Endothelial cell of umbilical vein (primary cell): ENCODE measurements around the gene AVL9.

Experiments
- EZH2 ChIP-seq: IDR thresholded peaks from 2 replicates; pipeline ENCODE4 v1.6.1; 2012; ENCODE audit warnings: borderline replicate concordance, low read depth, mild to moderate bottlenecking, moderate library complexity, low read length, inconsistent platforms; ENCODE audit not compliant: severe bottlenecking
- TF ChIP-seq, protein P1 (sequence below), 2 donors: IDR thresholded peaks; 1 replicate in 1 of 2; 2 replicates in 1 of 2; pipeline ENCODE4 v1.5.1; 2011; ENCODE audit warnings: low read length in 2 of 2, mild to moderate bottlenecking in 2 of 2, moderate library complexity in 2 of 2, control low read depth in 1 of 2, inconsistent platforms in 1 of 2, low read depth in 1 of 2; ENCODE audit not compliant: insufficient read depth in 1 of 2; ENCODE audit errors: extremely low read depth in 1 of 2

DNA sequence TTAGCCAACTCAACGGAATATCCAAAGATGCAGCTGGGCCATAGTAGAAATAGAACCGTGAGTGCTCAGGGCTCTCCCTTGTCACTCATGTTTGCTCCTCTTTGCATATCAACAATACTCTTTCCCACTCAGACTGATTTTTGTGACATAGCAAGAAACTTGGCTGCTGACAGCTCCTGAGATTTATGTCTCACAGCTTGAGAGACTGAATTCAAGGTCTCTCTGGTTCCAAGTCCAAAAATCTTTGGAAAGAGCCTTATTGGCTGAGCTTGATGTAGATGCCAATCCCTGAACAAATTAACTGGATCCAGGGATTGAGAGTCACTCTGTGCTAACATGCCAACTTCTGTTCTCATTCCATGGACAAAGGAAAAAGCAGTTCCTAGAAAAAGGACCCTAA is 35.5 kb upstream of the AVL9 start:
- TF ChIP-seq, protein P1, sequence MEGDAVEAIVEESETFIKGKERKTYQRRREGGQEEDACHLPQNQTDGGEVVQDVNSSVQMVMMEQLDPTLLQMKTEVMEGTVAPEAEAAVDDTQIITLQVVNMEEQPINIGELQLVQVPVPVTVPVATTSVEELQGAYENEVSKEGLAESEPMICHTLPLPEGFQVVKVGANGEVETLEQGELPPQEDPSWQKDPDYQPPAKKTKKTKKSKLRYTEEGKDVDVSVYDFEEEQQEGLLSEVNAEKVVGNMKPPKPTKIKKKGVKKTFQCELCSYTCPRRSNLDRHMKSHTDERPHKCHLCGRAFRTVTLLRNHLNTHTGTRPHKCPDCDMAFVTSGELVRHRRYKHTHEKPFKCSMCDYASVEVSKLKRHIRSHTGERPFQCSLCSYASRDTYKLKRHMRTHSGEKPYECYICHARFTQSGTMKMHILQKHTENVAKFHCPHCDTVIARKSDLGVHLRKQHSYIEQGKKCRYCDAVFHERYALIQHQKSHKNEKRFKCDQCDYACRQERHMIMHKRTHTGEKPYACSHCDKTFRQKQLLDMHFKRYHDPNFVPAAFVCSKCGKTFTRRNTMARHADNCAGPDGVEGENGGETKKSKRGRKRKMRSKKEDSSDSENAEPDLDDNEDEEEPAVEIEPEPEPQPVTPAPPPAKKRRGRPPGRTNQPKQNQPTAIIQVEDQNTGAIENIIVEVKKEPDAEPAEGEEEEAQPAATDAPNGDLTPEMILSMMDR (IDR thresholded peaks at IDR 0.05; ENCODE audit: extremely low read depth in 1 of 2, insufficient read depth in 1 of 2, low read depth in 1 of 2, low read length in 2 of 2), result no peak
- TF ChIP-seq EZH2, result no peak
